ENCODE results near the gene PROCA1.
A peak's percentile ranks its signal among the peaks of the same experiment; 100 is the strongest.

PROCA1 gene

GRCh38 chr17:28711723-28712031 lies at the start of gene PROCA1:
Gene PROCA1, minus strand, starts transcription at chr17:28711888. Its CDS starts 228 bp downstream, at chr17:28711660.
- no peak for DNase-seq (ENCODE audit: low spot score)

- peak; percentile 61 for DNase-seq (ENCODE audit: low spot score)
Observed at GRCh38 chr17:28760601-28761562, 49.2 kb upstream of the PROCA1 start.

- DNase-seq (ENCODE audit: low spot score), result no peak
Observed at GRCh38 chr17:28759256-28759865, 47.7 kb upstream of the PROCA1 start.

GRCh38 chr17:28758411-28759121 lies 46.9 kb upstream of the PROCA1 start:
- no peak for DNase-seq (ENCODE audit: low spot score)

GRCh38 chr17:28756049-28756804 lies 44.5 kb upstream of the PROCA1 start:
- DNase-seq (ENCODE audit: low spot score), result no peak

- DNase-seq (ENCODE audit: low spot score), result peak; percentile 38
Observed at GRCh38 chr17:28755486-28755885, 43.8 kb upstream of the PROCA1 start.

- DNase-seq (ENCODE audit: low spot score), result no peak
Observed at GRCh38 chr17:28751600-28752366, 40.1 kb upstream of the PROCA1 start.

GRCh38 chr17:28750178-28751047 lies 38.7 kb upstream of the PROCA1 start:
- DNase-seq (ENCODE audit: low spot score), result peak; percentile 89

- DNase-seq (ENCODE audit: low spot score), result no peak
Observed at GRCh38 chr17:28749516-28750177, 38.0 kb upstream of the PROCA1 start.

GRCh38 chr17:28748852-28749515 lies 37.3 kb upstream of the PROCA1 start:
- no peak for DNase-seq (ENCODE audit: low spot score)

- no peak for DNase-seq (ENCODE audit: low spot score)
Observed at GRCh38 chr17:28747801-28748750, 36.4 kb upstream of the PROCA1 start.

GRCh38 chr17:28747051-28747691 lies 35.5 kb upstream of the PROCA1 start:
- DNase-seq (ENCODE audit: low spot score), result no peak

GRCh38 chr17:28746611-28747050 lies 34.9 kb upstream of the PROCA1 start:
- no peak for DNase-seq (ENCODE audit: low spot score)

- DNase-seq (ENCODE audit: low spot score), result no peak
Observed at GRCh38 chr17:28745786-28746411, 34.2 kb upstream of the PROCA1 start.

- peak; percentile 33 for DNase-seq (ENCODE audit: low spot score)
Observed at GRCh38 chr17:28744972-28745785, 33.5 kb upstream of the PROCA1 start.

Data from AG20443 (cell line).